Measurements from ENCODE around the gene TJP3. TPM values are rescaled to one million over a fixed set of nuclear protein-coding genes. Genes with fewer than 3 reads are reported as not detected.

The TJP3 gene
- total RNA-seq, 1 donor from 2014 or later = 1.5 TPM

DNA sequence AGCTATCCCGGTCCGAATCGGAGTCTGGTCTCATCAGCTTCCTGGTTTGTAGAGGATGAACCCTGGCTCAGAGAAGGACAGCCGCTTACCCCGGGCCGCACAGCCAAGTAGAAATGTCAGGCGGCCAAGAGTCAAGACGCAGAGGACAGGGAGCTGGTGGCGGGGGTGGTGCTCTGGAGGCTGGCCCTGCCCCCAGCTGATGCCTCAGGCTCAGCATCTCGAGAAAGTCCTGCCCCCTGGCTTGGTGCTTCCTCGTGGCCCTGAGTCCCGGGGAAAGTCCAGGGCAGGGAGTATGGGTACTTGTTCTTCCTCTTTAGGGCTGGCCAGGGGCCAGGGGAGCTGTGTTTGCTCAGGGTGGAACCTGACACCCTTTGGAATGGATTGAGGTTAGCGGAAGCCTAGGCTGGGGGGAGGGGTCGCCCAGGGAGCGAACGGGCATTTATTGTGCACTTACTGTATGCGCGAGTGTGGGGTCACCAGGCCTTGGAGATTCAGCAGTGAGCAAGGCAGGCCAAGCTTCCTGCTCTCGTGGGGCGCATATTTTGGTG lies 2.2 kb downstream of the TJP3 start:
- intact Hi-C loops (cut with micrococcal nuclease) = no loop called here

DNA sequence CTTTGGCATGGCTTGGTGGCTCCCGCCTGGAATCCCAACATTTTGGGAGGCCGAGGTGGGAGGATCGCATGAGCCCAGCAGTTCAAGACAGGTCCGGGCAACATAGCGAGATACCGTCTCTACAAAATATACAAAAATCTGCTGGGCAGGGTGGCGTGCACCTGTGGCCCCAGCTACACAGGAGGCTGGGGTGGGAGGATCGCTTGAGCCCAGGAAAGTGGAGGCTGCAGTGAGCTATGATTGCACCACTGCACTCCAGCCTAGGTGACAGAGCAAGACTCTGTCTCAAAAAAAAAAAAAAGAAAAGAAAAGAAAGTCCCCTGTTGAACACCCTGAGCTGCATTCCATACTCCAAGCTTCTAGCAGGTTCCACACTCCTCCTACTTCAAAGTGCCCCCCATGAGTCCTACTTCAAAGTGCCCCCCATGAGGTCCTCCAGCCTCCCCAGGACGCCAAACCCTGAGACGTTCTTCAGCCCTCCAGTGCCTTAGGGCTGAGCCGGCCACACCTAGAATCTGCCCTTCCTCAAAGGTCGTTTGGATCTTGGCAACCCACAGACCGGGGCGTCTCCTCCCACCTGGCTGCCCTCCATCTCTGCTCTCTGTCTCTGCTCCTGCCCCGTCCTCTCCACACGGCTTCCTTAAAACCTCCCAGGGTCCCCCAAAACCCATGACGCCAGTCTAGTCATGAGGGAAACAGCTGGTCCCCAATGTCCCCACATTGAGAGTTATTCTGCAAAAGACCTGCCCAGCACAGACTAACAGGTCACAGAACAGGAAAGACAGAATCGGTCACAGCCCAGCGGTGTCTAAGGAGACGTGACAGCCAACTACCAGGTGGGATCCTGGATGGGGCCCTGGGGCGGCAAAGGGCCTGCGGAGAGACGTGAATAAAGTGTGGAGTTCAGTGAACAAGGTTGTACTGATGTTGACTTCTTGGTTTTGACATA lies 4.8 kb downstream of the TJP3 start:
- intact Hi-C loops (cut with micrococcal nuclease) = no loop called here

DNA sequence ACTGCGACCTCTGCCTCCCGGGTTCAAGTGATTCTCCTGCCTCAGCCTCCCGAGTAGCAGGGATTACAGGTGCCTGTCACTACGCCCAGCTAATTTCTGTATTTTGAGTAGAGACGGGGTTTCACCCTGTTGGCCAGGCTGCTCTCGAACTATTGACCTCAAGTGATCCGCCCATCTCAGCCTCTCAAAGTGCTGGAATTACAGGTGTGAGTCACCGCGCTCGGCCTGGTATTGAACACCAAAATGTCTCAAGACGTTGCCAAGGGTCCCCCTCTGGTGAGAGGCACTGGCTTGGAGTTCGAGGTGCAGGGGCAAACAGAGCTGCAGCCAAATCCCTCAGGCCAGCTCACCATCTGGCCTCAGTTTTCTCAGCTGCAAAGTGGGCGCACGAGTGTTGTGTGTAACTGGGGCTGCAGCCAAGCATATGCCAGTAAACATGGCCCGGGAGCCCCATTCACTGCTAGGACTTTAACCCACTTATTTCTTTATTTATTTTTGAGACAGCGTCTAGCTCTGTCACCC lies 8.0 kb downstream of the TJP3 start:
- intact Hi-C loops (cut with micrococcal nuclease) = no loop called here

DNA sequence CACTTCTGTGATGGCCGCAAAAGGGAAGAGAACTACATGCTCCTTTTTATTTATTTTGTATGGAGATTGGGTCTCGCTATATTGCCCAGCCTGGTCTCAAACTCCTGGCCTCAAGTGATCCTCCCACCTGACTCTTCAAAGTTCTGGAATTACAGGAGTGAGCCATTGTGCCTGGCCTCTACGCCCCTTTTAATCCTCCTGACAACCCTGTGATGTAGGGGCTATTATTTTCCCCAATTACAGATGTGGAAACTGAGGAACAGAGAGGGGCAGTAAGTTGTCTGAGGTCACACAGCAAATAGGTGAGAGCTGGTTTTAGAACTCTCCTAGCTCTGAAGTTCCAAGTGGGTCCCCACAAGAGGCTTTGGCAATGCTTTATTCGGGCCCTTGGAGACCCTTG lies 11.7 kb downstream of the TJP3 start:
- intact Hi-C loops (cut with micrococcal nuclease) = loop anchor here (1.0 kb wide), 1 partner anchor 102 kb away; no protein-coding TSS in a partner anchor

DNA sequence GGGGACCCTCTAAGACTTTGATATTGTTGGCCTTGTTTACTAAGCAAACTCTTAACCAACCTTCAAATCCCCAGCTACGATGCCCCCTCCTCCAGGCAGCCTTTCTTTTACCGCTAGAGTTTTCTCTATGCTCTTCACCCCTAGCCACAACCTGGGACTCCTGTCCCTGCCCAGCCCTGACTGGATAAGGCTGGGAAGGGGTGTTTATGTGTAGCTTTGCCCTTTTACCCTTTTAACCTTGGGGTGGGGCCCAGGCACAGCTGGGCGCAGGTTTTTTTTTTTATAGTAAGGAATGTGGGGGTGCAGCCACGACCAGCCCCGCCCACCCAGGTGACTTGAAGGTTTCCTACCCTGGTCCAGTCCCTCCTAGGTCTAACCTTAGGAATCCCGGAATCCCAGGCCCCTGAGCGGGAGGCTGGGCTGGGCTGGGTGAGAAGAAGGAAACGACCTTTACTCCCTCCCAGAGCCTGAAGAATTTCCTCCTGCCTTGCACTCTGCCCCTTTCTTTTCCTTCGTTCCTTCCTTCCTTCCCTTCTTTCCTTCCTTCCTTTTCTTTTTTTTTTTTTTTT lies 12.2 kb downstream of the TJP3 start:
- intact Hi-C loops (cut with micrococcal nuclease) = no loop called here

DNA sequence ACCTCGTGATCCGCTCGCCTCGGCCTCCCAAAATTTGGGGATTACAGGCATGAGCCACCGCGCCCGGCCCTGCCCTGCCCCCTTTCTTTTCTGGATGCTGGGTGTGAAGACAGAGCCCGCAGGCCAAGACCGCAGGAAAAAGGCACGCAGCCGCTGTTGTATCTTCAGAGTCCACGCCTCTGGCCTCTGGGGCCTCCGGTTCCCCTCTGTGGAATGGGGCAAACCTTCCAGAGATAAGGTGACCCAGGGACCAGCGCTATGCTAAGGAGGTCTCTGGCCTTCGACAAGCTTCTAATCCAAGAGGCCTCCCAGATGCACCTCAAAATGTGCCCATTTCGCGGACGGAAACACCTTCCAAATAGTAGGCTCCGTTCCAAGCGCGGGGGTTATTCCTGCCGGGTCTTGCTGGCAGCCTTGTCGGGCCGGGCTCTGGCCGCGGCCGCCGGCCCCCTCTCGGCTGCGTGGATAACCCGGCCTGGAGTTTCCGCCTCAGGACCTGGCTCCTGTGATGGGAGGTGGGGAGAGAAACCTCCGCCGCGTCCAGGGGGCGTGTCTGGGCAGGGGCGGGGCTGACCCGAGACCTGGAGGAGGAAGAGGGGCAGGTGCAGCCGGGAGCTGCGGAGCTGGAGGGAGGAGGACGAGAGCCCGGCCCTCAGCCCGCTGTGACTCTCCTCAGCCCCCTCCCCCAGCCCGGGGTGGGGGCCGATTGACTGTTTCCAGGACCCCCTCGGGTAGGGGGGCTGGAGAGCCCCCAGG lies 13.1 kb downstream of the TJP3 start:
- intact Hi-C loops (cut with micrococcal nuclease) = loop anchor here (1.0 kb wide), 1 partner anchor 40 kb away; the partner anchor contains the start of gene APBA3

DNA sequence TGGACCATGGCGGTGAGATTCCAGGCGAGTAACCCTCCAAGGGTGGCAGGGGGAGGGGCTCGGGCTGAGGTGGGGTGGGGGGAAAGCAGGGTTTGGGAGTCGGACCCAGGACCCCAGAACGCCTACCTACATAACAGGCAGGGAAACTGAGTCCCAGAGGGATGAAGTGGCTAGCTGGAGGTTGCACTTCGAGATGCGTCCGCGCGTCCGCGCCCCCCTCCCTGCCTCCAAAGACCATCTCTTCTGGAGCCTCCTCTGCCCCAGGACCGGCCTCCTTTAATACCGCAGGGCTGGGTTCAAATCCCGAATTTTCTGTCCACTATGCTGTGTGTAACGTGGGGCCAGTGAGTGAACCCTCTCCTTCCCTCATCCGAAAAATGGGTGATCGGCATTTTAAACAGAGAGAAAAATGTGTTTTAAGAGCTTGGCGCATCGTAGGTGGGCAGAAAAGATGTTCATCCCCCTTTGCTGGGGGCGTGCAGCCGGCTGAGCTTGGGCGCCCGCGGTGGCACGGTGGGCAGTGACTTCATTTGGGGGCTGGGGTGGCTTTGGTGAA lies 13.8 kb downstream of the TJP3 start:
- intact Hi-C loops (cut with micrococcal nuclease) = loop anchor here (1.0 kb wide), 1 partner anchor 39 kb away; the partner anchor contains the start of gene APBA3

DNA sequence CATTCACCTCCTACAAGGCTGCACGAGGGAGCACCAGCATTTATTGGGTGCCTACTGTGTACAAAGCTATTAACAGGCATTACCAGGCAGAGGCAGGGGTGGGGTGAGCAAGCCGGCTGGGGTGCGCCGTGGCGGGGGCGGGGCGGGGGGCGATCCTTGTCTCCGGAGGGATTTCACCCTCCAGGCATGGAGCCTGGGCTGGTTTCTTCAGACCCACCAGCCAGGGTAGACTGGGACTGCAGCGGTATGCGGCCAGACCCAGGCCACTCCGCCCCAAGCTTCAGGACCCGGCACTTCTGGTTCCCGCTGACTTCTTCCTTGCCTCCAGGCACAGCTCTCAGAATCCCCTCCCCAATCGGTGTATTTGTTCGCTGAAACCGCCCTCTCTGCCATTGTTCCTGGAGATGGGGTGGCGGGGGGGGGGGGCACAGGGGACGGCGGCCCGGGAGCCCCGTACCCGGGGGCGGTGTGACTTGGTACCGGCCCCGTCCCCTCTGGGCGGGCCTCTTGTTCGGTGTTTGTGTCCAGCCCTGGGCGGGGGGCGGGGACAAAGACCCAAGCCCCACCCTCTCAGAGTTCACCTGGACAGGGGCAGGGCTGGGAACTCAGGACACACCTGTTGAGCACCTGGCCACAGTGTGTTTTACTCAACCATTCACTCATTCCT lies 14.4 kb downstream of the TJP3 start:
- intact Hi-C loops (cut with micrococcal nuclease) = no loop called here

DNA sequence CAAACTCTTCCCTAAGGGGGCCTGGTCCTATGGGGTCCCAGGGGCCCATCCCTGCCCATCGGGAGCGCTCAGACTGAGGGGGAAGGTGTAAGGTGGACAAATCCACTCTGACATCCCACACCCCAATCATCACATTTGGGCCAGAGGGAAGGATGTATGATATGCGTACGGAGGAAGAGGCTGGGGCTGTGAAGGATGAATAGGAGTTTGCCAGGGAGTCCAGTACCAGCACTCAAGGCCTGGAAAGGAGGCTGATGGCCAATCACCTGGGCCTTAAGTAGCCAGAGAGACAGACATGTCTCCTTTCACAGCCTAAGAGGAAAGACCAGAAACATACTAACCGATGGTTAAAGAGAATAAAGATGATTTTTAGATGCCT lies 14.9 kb downstream of the TJP3 start:
- intact Hi-C loops (cut with micrococcal nuclease) = no loop called here

DNA sequence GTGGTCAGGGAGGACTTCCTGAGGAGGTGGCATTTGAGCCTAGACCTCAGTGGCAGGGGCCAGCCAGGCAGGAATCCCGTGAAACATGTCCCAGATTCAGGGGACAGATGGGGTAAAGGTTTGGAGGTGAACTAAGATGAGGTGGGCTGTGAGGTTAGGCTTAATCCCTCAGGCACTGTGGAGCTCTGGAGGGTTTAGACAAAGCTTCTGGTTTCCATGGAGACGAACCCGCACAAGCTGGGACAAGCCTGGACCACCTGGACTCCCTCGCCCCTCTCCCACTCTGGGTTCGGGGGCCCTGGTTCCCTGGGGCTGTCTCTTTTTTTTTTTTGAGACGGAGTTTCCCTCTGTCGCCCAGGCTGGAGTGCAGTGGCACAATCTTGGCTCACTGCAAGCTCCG lies 15.7 kb downstream of the TJP3 start:
- intact Hi-C loops (cut with micrococcal nuclease) = no loop called here

DNA sequence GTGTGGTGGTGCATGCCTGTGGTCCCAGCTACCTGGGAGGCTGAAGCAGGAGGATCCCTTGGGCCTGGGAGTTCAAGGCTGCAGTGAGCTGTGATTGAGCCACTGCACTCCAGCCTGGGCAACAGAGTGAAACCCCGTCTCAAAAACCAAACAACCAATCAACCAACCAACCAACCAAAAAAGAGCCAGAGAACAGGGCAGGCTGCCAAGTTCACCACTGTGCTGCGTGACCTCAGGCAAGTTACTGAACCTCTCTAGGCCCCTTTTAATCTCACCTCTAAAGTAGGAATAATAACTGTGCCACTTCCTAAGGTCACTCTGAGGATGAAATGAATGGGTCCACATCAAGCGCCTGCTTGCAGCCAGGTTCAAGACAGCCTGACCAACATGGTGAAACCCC lies 16.9 kb downstream of the TJP3 start:
- intact Hi-C loops (cut with micrococcal nuclease) = no loop called here

DNA sequence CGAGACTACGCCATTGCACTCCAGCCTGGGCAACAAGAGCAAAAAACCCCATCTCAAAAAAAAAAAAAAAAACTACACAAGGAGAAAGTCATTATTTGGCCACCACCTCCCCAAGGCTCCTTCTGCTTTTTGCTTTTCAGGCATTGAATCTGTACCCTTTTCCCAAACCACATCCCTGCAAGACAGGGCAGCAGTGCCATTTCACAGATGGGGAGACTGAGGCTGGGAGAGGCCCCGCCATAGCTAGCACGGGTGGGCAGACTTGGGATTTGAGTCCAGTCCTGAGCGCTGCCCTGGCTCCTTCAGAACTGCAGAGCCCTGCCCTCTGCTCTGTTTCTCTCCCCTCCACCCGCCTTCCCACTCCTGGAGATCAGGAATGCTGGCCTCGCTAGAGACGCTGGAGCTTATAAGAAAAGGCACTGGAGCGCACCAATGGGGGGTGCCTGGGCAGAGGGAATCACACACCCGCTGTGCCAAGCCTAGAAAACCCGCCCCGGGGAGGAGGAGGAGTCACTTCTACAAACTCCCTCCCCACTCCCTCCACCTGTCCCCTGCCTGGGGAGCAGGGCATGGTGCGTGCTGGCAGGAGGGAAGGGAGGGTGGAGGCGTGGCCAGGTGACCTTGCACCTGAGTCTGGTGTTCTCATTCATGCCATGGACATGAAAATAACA lies 17.6 kb downstream of the TJP3 start:
- intact Hi-C loops (cut with micrococcal nuclease) = no loop called here

DNA sequence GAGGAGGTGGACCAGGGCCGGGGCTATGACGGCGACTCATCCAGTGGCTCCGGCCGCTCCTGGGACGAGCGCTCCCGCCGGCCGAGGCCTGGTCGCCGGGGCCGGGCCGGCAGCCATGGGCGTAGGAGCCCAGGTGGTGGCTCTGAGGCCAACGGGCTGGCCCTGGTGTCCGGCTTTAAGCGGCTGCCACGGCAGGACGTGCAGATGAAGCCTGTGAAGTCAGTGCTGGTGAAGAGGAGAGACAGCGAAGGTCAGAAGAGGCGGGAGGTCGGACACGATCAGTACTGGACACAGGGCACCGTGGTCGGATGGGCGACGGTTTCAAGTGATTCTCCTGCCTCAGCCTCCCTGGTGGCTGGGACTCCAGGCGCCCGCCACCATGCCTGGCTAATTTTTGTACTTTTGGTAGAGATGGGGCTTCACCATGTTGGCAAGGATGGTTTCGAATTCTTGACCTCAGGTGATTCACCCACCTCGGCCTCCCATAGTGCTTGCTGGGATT lies 22.3 kb downstream of the TJP3 start:
- intact Hi-C loops (cut with micrococcal nuclease) = no loop called here

DNA sequence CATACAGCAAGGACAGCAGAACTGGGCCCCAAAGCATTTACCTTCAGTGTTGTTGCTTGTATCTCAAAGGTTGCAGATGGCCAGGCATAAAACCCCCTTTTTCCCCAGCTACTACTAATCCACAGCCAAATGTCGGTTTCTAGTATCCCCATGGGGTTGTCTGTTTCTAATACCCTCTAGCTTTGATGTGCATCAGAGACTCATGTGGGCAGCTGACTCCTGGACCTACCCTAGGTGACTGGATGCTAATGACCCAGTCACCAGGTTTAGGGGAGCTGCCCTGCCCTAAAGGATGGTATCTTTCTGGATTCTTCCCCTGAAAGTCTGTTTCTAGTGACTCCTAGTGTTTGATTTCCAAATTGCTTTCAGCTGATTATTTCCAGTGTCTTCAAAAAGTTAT lies 23.9 kb downstream of the TJP3 start:
- intact Hi-C loops (cut with micrococcal nuclease) = no loop called here

DNA sequence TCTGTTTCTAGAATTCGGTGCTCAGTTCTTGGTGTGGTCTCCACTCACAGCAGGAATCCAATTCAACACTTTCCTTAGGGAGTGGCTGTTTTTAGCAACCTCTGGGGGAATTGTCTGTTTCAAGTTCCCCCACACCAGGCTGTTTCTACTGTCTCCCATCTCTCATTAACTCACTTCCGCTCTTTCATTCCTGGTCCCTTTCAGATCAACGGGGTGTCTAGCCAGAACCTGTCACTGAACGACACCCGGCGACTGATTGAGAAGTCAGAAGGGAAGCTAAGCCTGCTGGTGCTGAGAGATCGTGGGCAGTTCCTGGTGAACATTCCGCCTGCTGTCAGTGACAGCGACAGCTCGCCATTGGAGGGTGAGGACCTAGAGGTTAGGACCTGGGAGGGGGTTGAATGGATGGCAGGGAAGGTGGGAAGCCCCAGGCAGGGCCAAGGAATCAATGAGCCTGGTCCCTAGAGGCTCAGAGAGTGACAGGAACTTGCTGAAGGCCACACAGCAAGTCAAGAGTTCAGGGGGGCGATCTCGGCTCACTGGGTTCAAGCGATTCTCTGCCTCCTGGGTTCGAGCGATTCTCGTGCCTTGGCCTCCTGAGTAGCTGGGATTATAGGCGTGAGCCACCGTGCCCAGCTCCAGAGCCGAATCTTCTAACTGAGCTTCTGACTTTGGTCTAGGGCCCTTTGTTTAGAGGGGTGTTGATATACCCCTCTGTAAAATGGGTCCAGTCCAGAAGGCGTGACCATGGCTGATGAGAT lies 25.5 kb downstream of the TJP3 start:
- intact Hi-C loops (cut with micrococcal nuclease) = no loop called here

DNA sequence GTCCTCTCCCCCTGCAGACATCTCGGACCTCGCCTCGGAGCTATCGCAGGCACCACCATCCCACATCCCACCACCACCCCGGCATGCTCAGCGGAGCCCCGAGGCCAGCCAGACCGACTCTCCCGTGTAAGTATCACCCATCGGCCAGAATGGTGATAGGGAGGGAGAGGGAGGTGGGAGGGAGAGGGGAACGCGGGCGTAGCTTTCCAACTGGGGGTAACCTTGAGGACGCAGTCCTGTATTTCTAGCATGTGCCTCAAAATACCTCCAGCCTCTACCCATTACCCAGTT lies 26.1 kb downstream of the TJP3 start:
- intact Hi-C loops (cut with micrococcal nuclease) = no loop called here

DNA sequence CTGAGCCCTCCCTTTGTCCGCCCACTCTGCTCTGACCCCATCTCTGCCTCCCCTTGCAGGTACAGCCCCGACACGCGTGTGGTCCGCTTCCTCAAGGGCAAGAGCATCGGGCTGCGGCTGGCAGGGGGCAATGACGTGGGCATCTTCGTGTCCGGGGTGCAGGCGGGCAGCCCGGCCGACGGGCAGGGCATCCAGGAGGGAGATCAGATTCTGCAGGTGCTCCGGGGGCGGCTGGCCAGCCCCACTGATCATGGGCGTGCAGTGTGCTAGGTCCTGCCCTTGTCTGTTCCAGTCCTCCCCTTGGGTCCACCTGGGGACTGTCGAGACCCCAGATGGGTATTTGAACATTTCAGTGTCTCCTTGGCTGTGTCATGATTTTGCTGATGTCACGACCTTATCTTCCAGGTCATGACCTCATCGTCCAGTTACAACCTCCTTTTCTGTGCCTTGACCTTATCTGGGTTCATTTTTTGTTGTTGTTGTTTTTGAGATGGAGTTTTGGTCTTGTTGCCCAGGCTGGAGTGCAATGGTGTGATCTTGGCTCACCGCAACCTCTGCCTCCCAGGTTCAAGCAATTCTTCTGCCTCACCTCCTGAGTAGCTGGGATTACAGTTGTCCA lies 28.0 kb downstream of the TJP3 start:
- intact Hi-C loops (cut with micrococcal nuclease) = no loop called here

DNA sequence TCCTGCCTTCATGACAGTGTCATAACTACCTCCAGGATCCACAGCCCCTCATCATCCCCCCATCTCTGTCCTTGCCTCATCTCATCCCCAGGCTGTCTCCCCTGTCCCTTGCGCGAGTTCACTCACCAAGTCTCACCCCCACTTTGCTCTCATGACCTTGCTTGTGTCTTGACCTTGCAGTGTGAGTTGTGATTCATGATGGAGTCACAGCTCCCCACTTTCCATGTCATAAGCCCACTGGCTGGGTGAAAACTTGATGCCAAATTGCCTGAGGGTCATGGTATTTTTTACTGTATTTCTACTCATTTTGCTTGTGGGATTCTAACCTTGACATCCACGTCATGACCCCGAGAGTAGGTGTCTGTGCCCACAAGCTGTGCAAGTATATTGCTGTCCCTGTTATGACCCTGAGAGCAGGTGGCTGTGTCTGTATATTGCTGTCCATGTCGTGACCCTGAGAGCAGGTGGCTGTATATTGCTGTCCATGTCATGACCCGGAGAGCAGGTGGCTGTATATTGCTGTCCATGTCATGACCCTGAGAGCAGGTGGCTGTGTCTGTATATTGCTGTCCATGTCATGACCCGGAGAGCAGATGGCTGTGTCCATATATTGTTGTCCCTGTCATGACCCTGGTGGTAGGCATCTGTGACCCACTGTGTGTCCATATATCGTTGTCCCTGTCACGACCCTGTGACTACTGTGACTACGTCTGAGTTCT lies 29.5 kb downstream of the TJP3 start:
- intact Hi-C loops (cut with micrococcal nuclease) = no loop called here

Measured in T-helper 1 cell treated with Interleukin-12 subunit alpha and Interleukin-12 subunit beta and Interleukin-4 antibody, amounts not matched to agents 30 ng/mL and 1 ng/mL, for 36 hours (primary cell).